Type B pancreatic cell (in vitro differentiated cells): ENCODE results near the gene ENPP4. TPM values are rescaled to one million over a fixed set of nuclear protein-coding genes. Genes with fewer than 3 reads are reported as not detected.
"Not testable (repeated sequence)": the region's sequence is repeated elsewhere in the genome, so short reads cannot be mapped to it uniquely, and the experiment has no call there.

Experiments
- DNase-seq: peaks from one replicate; pipeline ENCODE4 v3.0.0; 2021; ENCODE audit warnings: mixed read lengths; ENCODE audit not compliant: unreplicated experiment; ENCODE audit errors: extremely low spot score
- H3K27ac Mint-ChIP-seq: 2 replicates; pipeline ENCODE4 v1.8.0; 2021; ENCODE audit warnings: mild to moderate bottlenecking, mixed read lengths
- H3K27me3 Mint-ChIP-seq: 2 replicates; pipeline ENCODE4 v1.8.0; 2021; ENCODE audit warnings: mixed read lengths
- H3K36me3 Mint-ChIP-seq: 2 replicates; pipeline ENCODE4 v1.8.0; 2021; ENCODE audit warnings: mixed read lengths
- H3K4me1 Mint-ChIP-seq: one replicate; pipeline ENCODE4 v1.8.0; 2021; ENCODE audit warnings: mixed read lengths; ENCODE audit not compliant: unreplicated experiment
- H3K4me3 Mint-ChIP-seq: 2 replicates; pipeline ENCODE4 v1.8.0; 2021; ENCODE audit warnings: mild to moderate bottlenecking, mixed read lengths
- H3K9me3 Mint-ChIP-seq: 2 replicates; pipeline ENCODE4 v1.8.0; 2021; ENCODE audit warnings: mixed read lengths
- total RNA-seq: library from RNA; stranded (reverse); gene quantifications from 2 replicates; pipeline ENCODE4 v1.2.1, GENCODE V29; 2021; ENCODE audit warnings: low replicate concordance
- TF ChIP-seq, protein P1 (sequence below): fragments of 200-600 bp; sonication (generic); conservative IDR thresholded peaks from 2 replicates; pipeline ENCODE4 v1.5.0; 2021; ENCODE audit warnings: antibody characterized with exemption, mild to moderate bottlenecking

The ENPP4 gene
- total RNA-seq, 1 donor from 2014 or later: 4.9 TPM

DNA sequence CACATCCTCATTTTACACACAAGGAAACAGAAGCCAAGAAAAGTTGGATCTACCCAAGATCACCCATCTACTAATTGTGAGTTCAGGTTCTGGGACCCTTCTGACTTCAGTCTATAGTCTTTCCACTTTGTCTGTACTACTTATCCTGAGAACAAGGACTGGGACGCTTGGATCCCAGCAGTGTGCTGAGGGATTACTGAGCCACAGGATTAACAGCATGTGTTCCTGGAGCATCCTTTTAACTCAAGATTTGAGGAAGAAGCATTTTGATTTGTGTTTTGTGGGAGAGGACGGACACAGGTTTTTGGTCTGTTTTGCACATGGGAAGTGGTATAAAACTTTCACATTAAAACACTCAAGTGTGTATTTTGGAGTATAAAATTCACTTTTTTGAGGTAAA, 4.4 kb downstream of the ENPP4 start:
- Mint-ChIP-seq H3K27me3 (peaks cover 39% of the 10 kb centered on the region), H3K36me3 (no peaks in the 10 kb centered on the region), H3K27ac (no peak overlapping the region), H3K4me1 (peaks cover 6% of the 10 kb centered on the region), H3K4me3 (no peak overlapping the region), H3K9me3 (no peaks in the 10 kb centered on the region)
- TF ChIP-seq, protein P1, sequence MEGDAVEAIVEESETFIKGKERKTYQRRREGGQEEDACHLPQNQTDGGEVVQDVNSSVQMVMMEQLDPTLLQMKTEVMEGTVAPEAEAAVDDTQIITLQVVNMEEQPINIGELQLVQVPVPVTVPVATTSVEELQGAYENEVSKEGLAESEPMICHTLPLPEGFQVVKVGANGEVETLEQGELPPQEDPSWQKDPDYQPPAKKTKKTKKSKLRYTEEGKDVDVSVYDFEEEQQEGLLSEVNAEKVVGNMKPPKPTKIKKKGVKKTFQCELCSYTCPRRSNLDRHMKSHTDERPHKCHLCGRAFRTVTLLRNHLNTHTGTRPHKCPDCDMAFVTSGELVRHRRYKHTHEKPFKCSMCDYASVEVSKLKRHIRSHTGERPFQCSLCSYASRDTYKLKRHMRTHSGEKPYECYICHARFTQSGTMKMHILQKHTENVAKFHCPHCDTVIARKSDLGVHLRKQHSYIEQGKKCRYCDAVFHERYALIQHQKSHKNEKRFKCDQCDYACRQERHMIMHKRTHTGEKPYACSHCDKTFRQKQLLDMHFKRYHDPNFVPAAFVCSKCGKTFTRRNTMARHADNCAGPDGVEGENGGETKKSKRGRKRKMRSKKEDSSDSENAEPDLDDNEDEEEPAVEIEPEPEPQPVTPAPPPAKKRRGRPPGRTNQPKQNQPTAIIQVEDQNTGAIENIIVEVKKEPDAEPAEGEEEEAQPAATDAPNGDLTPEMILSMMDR: no peak
- DNase-seq: no peak

DNA sequence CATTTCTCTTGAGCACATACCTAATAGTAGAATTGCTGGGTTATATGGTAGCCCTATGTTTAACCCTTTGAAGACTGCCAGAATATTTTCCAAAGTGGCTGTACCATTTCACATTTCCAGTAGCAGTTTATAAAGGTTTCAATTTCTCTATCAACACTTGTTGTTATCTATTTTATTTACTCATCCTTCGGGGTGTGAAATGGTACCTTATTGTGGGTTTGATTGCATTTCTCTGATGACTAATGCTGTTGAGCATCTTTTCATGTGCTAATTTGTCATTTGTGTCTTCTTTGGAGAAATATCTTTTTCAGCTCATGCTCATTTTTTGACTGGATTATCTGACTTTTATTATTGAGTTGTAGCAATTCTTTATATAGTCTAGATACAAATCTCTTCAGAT, 5.4 kb downstream of the ENPP4 start:
- H3K36me3 Mint-ChIP-seq: no peaks in the 10 kb centered on the region
- H3K4me1 Mint-ChIP-seq: no peaks in the 10 kb centered on the region

DNA sequence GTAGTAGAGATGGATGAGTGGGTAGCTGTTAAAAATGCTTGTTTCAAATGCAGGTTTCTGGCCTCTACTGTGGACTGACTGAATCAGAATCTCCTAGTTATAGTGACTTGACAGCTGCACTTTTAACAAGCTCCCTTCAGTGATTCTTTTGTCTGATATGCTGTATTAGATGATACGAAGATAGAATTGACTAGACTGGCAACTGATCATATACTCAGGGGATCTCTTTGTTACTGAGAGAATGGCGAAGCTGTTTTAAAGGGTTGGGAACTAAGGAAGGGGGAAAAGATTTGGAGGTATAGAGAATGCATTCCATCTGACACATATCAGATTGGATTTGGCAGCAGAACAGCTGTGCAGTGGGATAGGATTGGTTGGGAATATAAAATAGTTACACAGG, 7.0 kb downstream of the ENPP4 start:
- no peak overlapping the region for H3K4me3 Mint-ChIP-seq
- peaks cover 28% of the 10 kb centered on the region for H3K27me3 Mint-ChIP-seq
- no peaks in the 10 kb centered on the region for H3K36me3 Mint-ChIP-seq
- DNase-seq: no peak
- no peaks in the 10 kb centered on the region for H3K4me1 Mint-ChIP-seq
- no peak overlapping the region for H3K27ac Mint-ChIP-seq
- TF ChIP-seq, protein P1: no peak
- H3K9me3 Mint-ChIP-seq: no peaks in the 10 kb centered on the region

More for the DNA sequence above, 5.4 kb downstream of the ENPP4 start:
- no peaks in the 10 kb centered on the region for H3K9me3 Mint-ChIP-seq
- TF ChIP-seq, protein P1: no peak
- no peak overlapping the region for H3K27ac Mint-ChIP-seq
- no peak overlapping the region for H3K4me3 Mint-ChIP-seq
- no peak for DNase-seq
- peaks cover 32% of the 10 kb centered on the region for H3K27me3 Mint-ChIP-seq

DNA sequence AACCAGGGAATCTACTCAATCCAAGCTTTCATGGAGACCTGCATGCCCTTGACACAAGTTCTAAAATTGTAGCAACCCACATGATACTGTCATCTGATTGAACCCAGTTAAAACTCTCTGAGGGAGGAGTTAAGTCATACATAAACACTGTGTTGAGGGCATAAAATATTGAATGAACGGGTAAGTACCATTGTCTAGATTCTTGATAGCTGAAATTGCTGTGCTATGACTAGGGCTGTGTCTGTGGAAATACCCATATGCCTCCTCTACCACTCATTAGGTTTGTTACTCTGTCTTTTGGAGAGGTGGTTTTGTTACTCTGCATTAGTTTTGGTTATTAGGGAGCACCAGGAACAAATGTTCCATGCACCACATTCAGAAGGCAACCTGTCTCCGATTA, 7.6 kb downstream of the ENPP4 start:
- Mint-ChIP-seq H3K4me3 (no peak overlapping the region), H3K36me3 (no peaks in the 10 kb centered on the region), H3K4me1 (no peaks in the 10 kb centered on the region), H3K9me3 (no peaks in the 10 kb centered on the region), H3K27ac (no peak overlapping the region), H3K27me3 (peaks cover 26% of the 10 kb centered on the region)
- TF ChIP-seq, protein P1: no peak
- DNase-seq: no peak

DNA sequence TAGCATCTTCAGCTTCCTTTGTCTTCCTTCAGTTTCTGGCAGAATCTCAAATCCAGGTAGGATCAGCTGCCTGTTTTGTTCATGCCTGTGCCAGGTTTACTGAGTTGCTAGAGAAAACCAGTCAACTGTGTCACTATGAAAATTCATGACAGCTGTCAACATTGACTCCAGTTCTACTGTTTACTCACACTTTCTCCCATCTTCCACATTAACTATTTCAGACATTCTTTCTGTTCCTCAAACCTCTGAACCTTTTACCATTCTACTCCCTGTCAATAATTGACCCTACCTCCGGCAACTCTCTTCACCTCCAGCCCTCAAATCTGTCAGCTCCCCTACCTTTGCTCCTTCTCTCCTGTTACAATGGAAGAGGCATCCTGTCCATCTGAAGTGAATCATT, 8.5 kb downstream of the ENPP4 start:
- TF ChIP-seq, protein P1: no peak
- Mint-ChIP-seq H3K4me3 (no peak overlapping the region), H3K9me3 (no peaks in the 10 kb centered on the region), H3K36me3 (no peaks in the 10 kb centered on the region), H3K27ac (no peak overlapping the region), H3K27me3 (peaks cover 22% of the 10 kb centered on the region), H3K4me1 (no peaks in the 10 kb centered on the region)
- no peak for DNase-seq

DNA sequence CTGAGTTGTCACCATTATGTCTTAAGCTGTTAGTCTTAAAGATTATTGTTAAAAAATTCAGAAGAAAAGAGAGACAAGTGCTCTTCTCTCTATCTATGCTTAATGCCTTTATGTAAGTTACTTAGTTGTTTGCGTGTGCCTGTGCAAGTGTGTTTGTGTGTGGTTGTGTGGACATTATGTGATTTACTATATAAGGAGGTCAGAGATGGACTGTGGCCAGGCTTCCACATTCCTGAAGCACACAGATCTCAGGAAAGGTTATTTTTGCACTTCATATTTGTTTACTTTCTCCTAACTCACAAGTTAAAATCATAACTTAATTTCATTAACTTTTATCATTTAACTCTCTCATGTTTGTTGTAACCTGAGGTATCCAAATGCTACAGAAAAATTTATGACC, 14.5 kb downstream of the ENPP4 start:
- no peak overlapping the region for H3K27ac Mint-ChIP-seq
- H3K27me3 Mint-ChIP-seq: no peaks in the 10 kb centered on the region
- H3K4me3 Mint-ChIP-seq: no peak overlapping the region
- H3K9me3 Mint-ChIP-seq: no peaks in the 10 kb centered on the region
- TF ChIP-seq, protein P1: no peak
- H3K4me1 Mint-ChIP-seq: no peaks in the 10 kb centered on the region
- no peaks in the 10 kb centered on the region for H3K36me3 Mint-ChIP-seq
- DNase-seq: no peak

DNA sequence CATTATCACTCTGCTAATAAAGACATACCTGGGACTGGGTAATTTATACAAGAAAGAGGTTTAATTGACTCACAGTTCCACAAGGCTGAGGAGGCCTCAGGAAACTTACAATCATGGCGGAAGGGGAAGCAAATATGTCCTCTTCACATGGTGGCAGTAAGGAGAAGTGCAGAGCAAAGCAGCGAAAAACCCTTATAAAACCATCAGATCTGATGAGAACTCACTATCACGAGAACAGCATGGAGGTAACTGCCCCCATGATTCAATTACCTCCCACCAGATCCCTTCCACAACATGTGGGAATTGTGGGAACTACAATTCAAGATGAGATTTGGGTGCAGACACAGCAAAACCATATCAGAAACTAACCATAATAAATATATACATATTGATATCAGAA, 19.3 kb downstream of the ENPP4 start:
- not testable (repeated sequence) for DNase-seq, H3K36me3 Mint-ChIP-seq, H3K27ac Mint-ChIP-seq, H3K4me3 Mint-ChIP-seq, H3K27me3 Mint-ChIP-seq, H3K9me3 Mint-ChIP-seq, H3K4me1 Mint-ChIP-seq
